ENCODE measurements around the gene ARL15. TPM values are rescaled to one million over a fixed set of nuclear protein-coding genes. Genes with fewer than 3 reads are reported as not detected.

Gene ARL15
- polyA plus RNA-seq, 1 of the 3 experiments (the other 2 are of a cell fraction) = 6.4 TPM

GRCh38 chr5:53994148-53994547, 316.2 kb downstream of the ARL15 start:
- no peak overlapping the region for H3K4me2 ChIP-seq
- POLR2A ChIA-PET = no interaction called here
- DNase-seq = no peak
- H3K4me3 ChIP-seq (ENCODE audit: low read depth in 2 of 2, low read length in 1 of 2) = no peak overlapping the region
- no peak overlapping the region for H2AFZ ChIP-seq (ENCODE audit: low read depth)
- WGBS (ENCODE audit: low lambda C conversion rate) = 75% methylated on average over 2 of the region's 2 CpGs
- H3K27ac ChIP-seq (ENCODE audit: low read depth in 2 of 2, low read length in 1 of 2) = no peak overlapping the region
- no peaks in the 10 kb centered on the region for H3K79me2 ChIP-seq (ENCODE audit: insufficient read depth)
- no peak overlapping the region for H3K9ac ChIP-seq
- no peaks in the 10 kb centered on the region for H4K20me1 ChIP-seq (ENCODE audit: insufficient read depth)
- H3K9me3 ChIP-seq = no peaks in the 10 kb centered on the region
- no peaks in the 10 kb centered on the region for H3K27me3 ChIP-seq (ENCODE audit: insufficient read depth)
- peaks cover 0 to 11% of the 10 kb centered on the region in 2 experiments; a peak in 1 of 4 replicates for H3K4me1 ChIP-seq (ENCODE audit: control insufficient read depth in 1 of 2, insufficient read depth in 2 of 2, low read depth in 1 of 2, low read length in 1 of 2)
- no peaks in the 10 kb centered on the region for H3F3A ChIP-seq (replicated peaks; ENCODE audit: insufficient read depth)
- TF ChIP-seq TAF1 (IDR thresholded peaks at IDR 0.05; ENCODE audit: borderline replicate concordance, low read depth, low read length) = no peak
- TF ChIP-seq FOSL2 (IDR thresholded peaks at IDR 0.05; ENCODE audit: borderline replicate concordance, low read depth) = no peak
- no peak for TF ChIP-seq NRF1 (IDR thresholded peaks at IDR 0.05; ENCODE audit: low read depth, low read length)
- TF ChIP-seq RAD21 (IDR thresholded peaks at IDR 0.05; ENCODE audit: low read length) = no peak
- H3K9me2 ChIP-seq = no peaks in the 10 kb centered on the region
- CTCF ChIA-PET = interaction anchor here (0.5 to 0.8 kb wide), 2 partner anchors 25 to 824 kb away, joined by 3 read pairs; no protein-coding TSS in a partner anchor
- H3K36me3 ChIP-seq (replicated peaks in 1 of 2; ENCODE audit: control insufficient read depth in 1 of 2, insufficient read depth in 2 of 2, low read length in 1 of 2) = no peaks in the 10 kb centered on the region

DNA sequence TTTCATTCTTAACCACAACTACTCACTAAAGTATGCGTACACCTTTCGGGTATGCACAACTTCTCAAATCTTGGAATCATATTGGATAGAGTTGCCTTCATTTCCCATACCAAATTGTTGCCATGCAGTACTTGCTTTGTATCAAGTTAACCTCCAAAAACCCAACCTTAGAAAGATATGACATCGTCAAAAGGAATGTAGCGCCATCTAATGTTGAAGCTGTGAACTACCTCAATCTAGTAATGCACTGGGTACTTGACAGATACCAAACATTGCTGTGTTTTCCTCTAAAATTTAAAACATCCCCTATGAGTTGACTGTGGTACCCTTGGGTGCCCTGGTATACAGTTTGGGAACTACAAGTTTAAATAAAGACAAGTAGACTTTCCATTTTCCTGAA, 318.4 kb downstream of the ARL15 start:
- Histone ChIP-seq H2AFZ (ENCODE audit: low read depth) (no peak overlapping the region), H3K9me3 (no peaks in the 10 kb centered on the region), H3F3A (replicated peaks; ENCODE audit: insufficient read depth) (no peaks in the 10 kb centered on the region), H4K20me1 (ENCODE audit: insufficient read depth) (no peaks in the 10 kb centered on the region), H3K4me1 (ENCODE audit: control insufficient read depth in 1 of 2, insufficient read depth in 2 of 2, low read depth in 1 of 2, low read length in 1 of 2) (peaks cover 0 to 11% of the 10 kb centered on the region in 2 experiments; a peak in 1 of 4 replicates), H3K27ac (ENCODE audit: low read depth in 2 of 2, low read length in 1 of 2) (no peak overlapping the region), H3K36me3 (replicated peaks in 1 of 2; ENCODE audit: control insufficient read depth in 1 of 2, insufficient read depth in 2 of 2, low read length in 1 of 2) (no peaks in the 10 kb centered on the region), H3K9ac (no peak overlapping the region), H3K79me2 (ENCODE audit: insufficient read depth) (no peaks in the 10 kb centered on the region), H3K9me2 (no peaks in the 10 kb centered on the region), H3K4me2 (no peak overlapping the region), H3K4me3 (ENCODE audit: low read depth in 2 of 2, low read length in 1 of 2) (no peak overlapping the region), H3K27me3 (ENCODE audit: insufficient read depth) (no peaks in the 10 kb centered on the region)
- TF ChIP-seq, protein P1, sequence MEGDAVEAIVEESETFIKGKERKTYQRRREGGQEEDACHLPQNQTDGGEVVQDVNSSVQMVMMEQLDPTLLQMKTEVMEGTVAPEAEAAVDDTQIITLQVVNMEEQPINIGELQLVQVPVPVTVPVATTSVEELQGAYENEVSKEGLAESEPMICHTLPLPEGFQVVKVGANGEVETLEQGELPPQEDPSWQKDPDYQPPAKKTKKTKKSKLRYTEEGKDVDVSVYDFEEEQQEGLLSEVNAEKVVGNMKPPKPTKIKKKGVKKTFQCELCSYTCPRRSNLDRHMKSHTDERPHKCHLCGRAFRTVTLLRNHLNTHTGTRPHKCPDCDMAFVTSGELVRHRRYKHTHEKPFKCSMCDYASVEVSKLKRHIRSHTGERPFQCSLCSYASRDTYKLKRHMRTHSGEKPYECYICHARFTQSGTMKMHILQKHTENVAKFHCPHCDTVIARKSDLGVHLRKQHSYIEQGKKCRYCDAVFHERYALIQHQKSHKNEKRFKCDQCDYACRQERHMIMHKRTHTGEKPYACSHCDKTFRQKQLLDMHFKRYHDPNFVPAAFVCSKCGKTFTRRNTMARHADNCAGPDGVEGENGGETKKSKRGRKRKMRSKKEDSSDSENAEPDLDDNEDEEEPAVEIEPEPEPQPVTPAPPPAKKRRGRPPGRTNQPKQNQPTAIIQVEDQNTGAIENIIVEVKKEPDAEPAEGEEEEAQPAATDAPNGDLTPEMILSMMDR (IDR thresholded peaks at IDR 0.05) = peak; percentile 59
- TF ChIP-seq SMC3 (IDR thresholded peaks at IDR 0.05; ENCODE audit: low read depth, low read length) (peak; percentile 33), RAD21 (IDR thresholded peaks at IDR 0.05; ENCODE audit: low read length) (peak; percentile 59), EZH2phosphoT487 (IDR thresholded peaks at IDR 0.05; ENCODE audit: borderline replicate concordance, low read depth) (no peak), YY1 (IDR thresholded peaks at IDR 0.05; ENCODE audit: low read depth) (no peak)
- CTCF ChIA-PET = interaction anchor here (0.8 to 1.2 kb wide), 4 partner anchors 10 to 224 kb away, joined by 3 to 4 read pairs (median 3); no protein-coding TSS in a partner anchor
- POLR2A ChIA-PET = no interaction called here
- 95% methylated on average over 4 of the region's 4 CpGs for WGBS (ENCODE audit: low lambda C conversion rate)
- no peak for DNase-seq

DNA sequence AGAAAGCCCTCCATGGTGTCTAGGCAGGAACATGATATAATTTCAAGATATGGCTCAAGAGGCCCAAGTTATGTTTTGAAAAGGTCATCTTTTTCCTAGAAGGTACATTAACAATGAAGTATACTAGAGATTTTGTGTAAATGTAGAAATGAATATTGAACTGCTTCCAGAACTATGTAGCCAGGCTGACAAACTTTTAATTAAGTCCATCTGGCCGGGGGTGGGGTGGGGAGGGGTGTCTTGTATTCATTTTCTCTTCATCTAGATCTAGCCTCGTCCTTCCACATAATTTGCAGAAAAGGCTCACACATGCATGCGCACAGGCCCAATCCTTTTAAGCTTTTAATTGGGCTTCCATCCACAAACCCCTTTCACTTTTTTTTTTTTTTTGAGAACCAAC, 323.3 kb downstream of the ARL15 start:
- H3K4me1 ChIP-seq (ENCODE audit: control insufficient read depth in 1 of 2, insufficient read depth in 2 of 2, low read depth in 1 of 2, low read length in 1 of 2) = no peaks in the 10 kb centered on the region
- H3K9ac ChIP-seq = no peak overlapping the region
- 74% methylated on average over 3 of the region's 3 CpGs for WGBS (ENCODE audit: low lambda C conversion rate)
- H3K4me3 ChIP-seq (ENCODE audit: low read depth in 2 of 2, low read length in 1 of 2) = no peak overlapping the region
- CTCF ChIA-PET = no interaction called here
- no peak overlapping the region for H3K4me2 ChIP-seq
- no peaks in the 10 kb centered on the region for H3F3A ChIP-seq (replicated peaks; ENCODE audit: insufficient read depth)
- DNase-seq = no peak
- no peaks in the 10 kb centered on the region for H3K79me2 ChIP-seq (ENCODE audit: insufficient read depth)
- H3K9me3 ChIP-seq = no peaks in the 10 kb centered on the region
- no peak overlapping the region for H3K27ac ChIP-seq (ENCODE audit: low read depth in 2 of 2, low read length in 1 of 2)
- no peaks in the 10 kb centered on the region for H3K9me2 ChIP-seq
- H3K27me3 ChIP-seq (ENCODE audit: insufficient read depth) = no peaks in the 10 kb centered on the region
- H2AFZ ChIP-seq (ENCODE audit: low read depth) = no peak overlapping the region
- POLR2A ChIA-PET = no interaction called here
- no peaks in the 10 kb centered on the region for H3K36me3 ChIP-seq (replicated peaks in 1 of 2; ENCODE audit: control insufficient read depth in 1 of 2, insufficient read depth in 2 of 2, low read length in 1 of 2)
- no peaks in the 10 kb centered on the region for H4K20me1 ChIP-seq (ENCODE audit: insufficient read depth)
- TF ChIP-seq ZBTB33 (IDR thresholded peaks at IDR 0.05; ENCODE audit: borderline replicate concordance, low read depth) (no peak), TEAD4 (IDR thresholded peaks at IDR 0.05; ENCODE audit: borderline replicate concordance, insufficient read depth) (no peak), YY1 (IDR thresholded peaks at IDR 0.05; ENCODE audit: low read depth) (no peak), RFX5 (IDR thresholded peaks at IDR 0.05; ENCODE audit: low read length) (no peak), MAX (IDR thresholded peaks at IDR 0.05; ENCODE audit: low read depth) (no peak)
- TF ChIP-seq, protein P2, sequence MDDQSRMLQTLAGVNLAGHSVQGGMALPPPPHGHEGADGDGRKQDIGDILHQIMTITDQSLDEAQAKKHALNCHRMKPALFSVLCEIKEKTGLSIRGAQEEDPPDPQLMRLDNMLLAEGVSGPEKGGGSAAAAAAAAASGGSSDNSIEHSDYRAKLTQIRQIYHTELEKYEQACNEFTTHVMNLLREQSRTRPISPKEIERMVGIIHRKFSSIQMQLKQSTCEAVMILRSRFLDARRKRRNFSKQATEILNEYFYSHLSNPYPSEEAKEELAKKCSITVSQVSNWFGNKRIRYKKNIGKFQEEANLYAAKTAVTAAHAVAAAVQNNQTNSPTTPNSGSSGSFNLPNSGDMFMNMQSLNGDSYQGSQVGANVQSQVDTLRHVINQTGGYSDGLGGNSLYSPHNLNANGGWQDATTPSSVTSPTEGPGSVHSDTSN (IDR thresholded peaks at IDR 0.05) = no peak
- TF ChIP-seq, protein P3, sequence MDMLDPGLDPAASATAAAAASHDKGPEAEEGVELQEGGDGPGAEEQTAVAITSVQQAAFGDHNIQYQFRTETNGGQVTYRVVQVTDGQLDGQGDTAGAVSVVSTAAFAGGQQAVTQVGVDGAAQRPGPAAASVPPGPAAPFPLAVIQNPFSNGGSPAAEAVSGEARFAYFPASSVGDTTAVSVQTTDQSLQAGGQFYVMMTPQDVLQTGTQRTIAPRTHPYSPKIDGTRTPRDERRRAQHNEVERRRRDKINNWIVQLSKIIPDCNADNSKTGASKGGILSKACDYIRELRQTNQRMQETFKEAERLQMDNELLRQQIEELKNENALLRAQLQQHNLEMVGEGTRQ (IDR thresholded peaks at IDR 0.05; ENCODE audit: borderline replicate concordance, low read depth, low read length) = no peak

Measured in SK-N-SH (cell line).